Natural killer cell (primary cell): ENCODE measurements around the gene RAPGEF4. TPM values are rescaled to one million over a fixed set of nuclear protein-coding genes. Genes with fewer than 3 reads are reported as not detected.
A peak's percentile ranks its signal among the peaks of the same experiment; 100 is the strongest.

Experiments used
- ATAC-seq, 3 donors: fragments of 150-1000 bp in 2 of 3; fragments of 200-7000 bp in 1 of 3; cut with Tn5 transposase; 1 replicate in 1 of 3; 2 replicates in 2 of 3; pipeline ENCODE4 v1.10.0; 2021; ENCODE audit warnings: mild to moderate bottlenecking in 2 of 3, moderate library complexity in 2 of 3
- DNase-seq, 2 donors: peaks; one replicate each; pipeline versions ENCODE4 v3.0.0 to v3.0.0-alpha.2; 2013 to 2021; ENCODE audit warnings: mixed read lengths in 1 of 2
- H3K27ac ChIP-seq: one replicate; pipeline ENCODE4 v1.5.1; 2013; ENCODE audit warnings: mild to moderate bottlenecking, low read length
- H3K27me3 ChIP-seq: one replicate; pipeline ENCODE4 v1.6.1; 2013; ENCODE audit warnings: low read length; ENCODE audit not compliant: control insufficient read depth, insufficient read depth
- H3K36me3 ChIP-seq: one replicate; pipeline ENCODE4 v1.6.1; 2013; ENCODE audit warnings: low read length; ENCODE audit not compliant: control insufficient read depth, insufficient read depth
- H3K4me1 ChIP-seq: one replicate; pipeline ENCODE4 v1.6.1; 2013; ENCODE audit warnings: low read length; ENCODE audit not compliant: control insufficient read depth, insufficient read depth
- H3K4me3 ChIP-seq: one replicate; pipeline ENCODE4 v1.5.1; 2013; ENCODE audit warnings: low read length
- H3K9me3 ChIP-seq: one replicate; pipeline ENCODE4 v1.6.1; 2013; ENCODE audit warnings: low read length; ENCODE audit not compliant: control insufficient read depth, insufficient read depth
- H3K27ac Mint-ChIP-seq, 2 donors: one replicate each; pipeline ENCODE4 v1.8.0; 2022; ENCODE audit warnings: mild to moderate bottlenecking in 2 of 2, mixed read lengths in 2 of 2, moderate library complexity in 1 of 2
- H3K27me3 Mint-ChIP-seq, 2 donors: one replicate each; pipeline ENCODE4 v1.8.0; 2022; ENCODE audit warnings: low read depth in 2 of 2, mixed read lengths in 2 of 2
- H3K36me3 Mint-ChIP-seq: one replicate; pipeline ENCODE4 v1.8.0; 2022; ENCODE audit warnings: mixed read lengths
- H3K4me1 Mint-ChIP-seq, 2 donors: one replicate each; pipeline ENCODE4 v1.8.0; 2022; ENCODE audit warnings: mixed read lengths in 2 of 2
- H3K4me3 Mint-ChIP-seq: one replicate; pipeline ENCODE4 v1.8.0; 2022; ENCODE audit warnings: mild to moderate bottlenecking, moderate library complexity, mixed read lengths
- H3K9me3 Mint-ChIP-seq, 2 donors: one replicate each; pipeline ENCODE4 v1.8.0; 2022; ENCODE audit warnings: mixed read lengths in 2 of 2
- CTCF ChIP-seq: fragments of 200-600 bp; IDR thresholded peaks from one replicate; pipeline ENCODE4 v1.8.0; 2022; ENCODE audit warnings: antibody characterized with exemption
- WGBS: methylation state at CpG from one replicate; pipeline ENCODE4 v1.1.7; 2013; ENCODE audit warnings: missing lambda C conversion rate; ENCODE audit not compliant: insufficient coverage; 5-methylcytosine and 5-hydroxymethylcytosine counted together
- intact Hi-C: fragments of 100-400 bp; cut with micrococcal nuclease; formaldehyde crosslinking; loops from one replicate; pipeline ENCODE4 v1.14.2; 2022
- total RNA-seq, 4 donors: library from RNA; stranded (reverse); fragments of 120-200 nt in 1 of 4; gene quantifications; one replicate each; pipeline versions ENCODE4 v1.2.3 to v1.2.4, GENCODE V29; 2013 to 2022

The RAPGEF4 gene
- total RNA-seq, 3 donors from 2014 or later (not counting 1 experiment from before 2014, with no cell fraction given): 0.50 TPM; not detected in 2

GRCh38 chr2:172806996-172807395 is 71.4 kb downstream of the RAPGEF4 start:
- no peak for DNase-seq
- no peaks in the 10 kb centered on the region for H3K36me3 ChIP-seq
- Mint-ChIP-seq H3K27ac (no peak overlapping the region), H3K36me3 (no peaks in the 10 kb centered on the region), H3K27me3 (peaks cover 10 to 13% of the 10 kb centered on the region in 2 donors), H3K9me3 (no peaks in the 10 kb centered on the region), H3K4me3 (no peak overlapping the region), H3K4me1 (no peaks in the 10 kb centered on the region)
- no peak overlapping the region for H3K27ac ChIP-seq
- intact Hi-C loops: no loop called here
- H3K4me3 ChIP-seq: no peak overlapping the region
- no peak for ATAC-seq
- H3K4me1 ChIP-seq: no peaks in the 10 kb centered on the region
- TF ChIP-seq CTCF: no peak
- H3K9me3 ChIP-seq: no peaks in the 10 kb centered on the region
- no peaks in the 10 kb centered on the region for H3K27me3 ChIP-seq
- WGBS: 89% methylated on average over 6 of the region's 6 CpGs

GRCh38 chr2:172808156-172808555 is 72.5 kb downstream of the RAPGEF4 start:
- Histone ChIP-seq H3K9me3 (no peaks in the 10 kb centered on the region), H3K27ac (no peak overlapping the region), H3K4me1 (no peaks in the 10 kb centered on the region), H3K27me3 (no peaks in the 10 kb centered on the region), H3K36me3 (no peaks in the 10 kb centered on the region), H3K4me3 (no peak overlapping the region)
- Mint-ChIP-seq H3K27me3 (peaks cover 13 to 15% of the 10 kb centered on the region in 2 donors), H3K27ac (no peak overlapping the region), H3K4me3 (no peak overlapping the region), H3K9me3 (no peaks in the 10 kb centered on the region), H3K4me1 (no peaks in the 10 kb centered on the region), H3K36me3 (no peaks in the 10 kb centered on the region)
- ATAC-seq: no peak
- no peak for TF ChIP-seq CTCF
- intact Hi-C loops: no loop called here
- 90% methylated on average over 3 of the region's 4 CpGs for WGBS
- DNase-seq: no peak

GRCh38 chr2:172811027-172811426 is 75.4 kb downstream of the RAPGEF4 start:
- H3K27ac ChIP-seq: no peak overlapping the region
- Mint-ChIP-seq H3K4me1 (no peaks in the 10 kb centered on the region), H3K27ac (no peak overlapping the region), H3K4me3 (no peak overlapping the region), H3K9me3 (no peaks in the 10 kb centered on the region), H3K27me3 (peaks cover 10 to 26% of the 10 kb centered on the region in 2 donors), H3K36me3 (no peaks in the 10 kb centered on the region)
- H3K9me3 ChIP-seq: no peaks in the 10 kb centered on the region
- 0% methylated on average over 2 of the region's 2 CpGs for WGBS
- no peaks in the 10 kb centered on the region for H3K36me3 ChIP-seq
- ATAC-seq: no peak
- H3K4me1 ChIP-seq: no peaks in the 10 kb centered on the region
- intact Hi-C loops: no loop called here
- no peak for TF ChIP-seq CTCF
- no peak overlapping the region for H3K4me3 ChIP-seq
- no peaks in the 10 kb centered on the region for H3K27me3 ChIP-seq
- peak in 1 of 2 donors; percentile 31 for DNase-seq

- DNase-seq (no peak), ATAC-seq (no peak)
- peaks cover 7 to 26% of the 10 kb centered on the region in 2 donors for H3K27me3 Mint-ChIP-seq
- no peak for TF ChIP-seq CTCF
- Histone ChIP-seq H3K27me3 (no peaks in the 10 kb centered on the region), H3K4me3 (no peak overlapping the region), H3K27ac (no peak overlapping the region), H3K36me3 (no peaks in the 10 kb centered on the region), H3K9me3 (no peaks in the 10 kb centered on the region), H3K4me1 (no peaks in the 10 kb centered on the region)
- H3K4me3 Mint-ChIP-seq: no peak overlapping the region
- intact Hi-C loops: no loop called here
- H3K4me1 Mint-ChIP-seq: no peaks in the 10 kb centered on the region
- no peaks in the 10 kb centered on the region for H3K36me3 Mint-ChIP-seq
- no peak overlapping the region for H3K27ac Mint-ChIP-seq
- no peaks in the 10 kb centered on the region for H3K9me3 Mint-ChIP-seq
- 80% methylated on average over 6 of the region's 7 CpGs for WGBS
These were observed 76.6 kb downstream of the RAPGEF4 start for GRCh38 chr2:172812158-172812744.
